ENCODE results near the gene IFNA8. TPM values are rescaled to one million over a fixed set of nuclear protein-coding genes. Genes with fewer than 3 reads are reported as not detected.
"Not testable (repeated sequence)": the region's sequence is repeated elsewhere in the genome, so short reads cannot be mapped to it uniquely, and the experiment has no call there.

The IFNA8 gene
- total RNA-seq, 1 experiment from 2014 or later = not detected

GRCh38 chr9:21428235-21428634 lies 19.3 kb downstream of the IFNA8 start:
- DNase-seq (ENCODE audit: low read depth) = no peak

- DNase-seq (ENCODE audit: low read depth) = no peak
Observed at GRCh38 chr9:21429191-21429590, 20.3 kb downstream of the IFNA8 start.

- DNase-seq (ENCODE audit: low read depth) = no peak
Observed at GRCh38 chr9:21432672-21433425, 23.9 kb downstream of the IFNA8 start.

- peak; percentile 68 for DNase-seq (ENCODE audit: low read depth)
Observed at GRCh38 chr9:21434202-21435014, 25.5 kb downstream of the IFNA8 start.

- not testable (repeated sequence) for DNase-seq (ENCODE audit: low read depth)
Observed at GRCh38 chr9:21435015-21435383, 26.1 kb downstream of the IFNA8 start.

GRCh38 chr9:21440139-21440538 lies 31.2 kb downstream of the IFNA8 start, which contains the start of gene IFNA1:
Gene IFNA1, plus strand, starts transcription at chr9:21440439. Its CDS starts 69 bp downstream, at chr9:21440508.
- no peak for DNase-seq (ENCODE audit: low read depth)

- no peak for DNase-seq (ENCODE audit: low read depth)
Observed at GRCh38 chr9:21443849-21444625, 35.1 kb downstream of the IFNA8 start.

- DNase-seq (ENCODE audit: low read depth) = not testable (repeated sequence)
Observed at GRCh38 chr9:21449312-21449711, 40.4 kb downstream of the IFNA8 start.

GRCh38 chr9:21450733-21451394 lies 41.9 kb downstream of the IFNA8 start:
- no peak for DNase-seq (ENCODE audit: low read depth)

- no peak for DNase-seq (ENCODE audit: low read depth)
Observed at GRCh38 chr9:21452681-21453080, 43.8 kb downstream of the IFNA8 start.

GRCh38 chr9:21454149-21454548 lies 45.2 kb downstream of the IFNA8 start:
- DNase-seq (ENCODE audit: low read depth) = peak; percentile 76

- DNase-seq (ENCODE audit: low read depth) = peak; percentile 32
Observed at GRCh38 chr9:21455320-21455719, 46.4 kb downstream of the IFNA8 start.

Other genes starting within 250 kb of the IFNA8 start
- gene IFNA21, start 242.5 kb upstream of the IFNA8 start, total RNA-seq (2014; rRNA removed) = not detected in 2 replicates
- not detected in 2 replicates for gene IFNA4, start 221.5 kb upstream of the IFNA8 start, total RNA-seq (2014; rRNA removed)
- gene IFNA7, start 206.9 kb upstream of the IFNA8 start, total RNA-seq (2014; rRNA removed) = not detected in 2 replicates
- gene IFNA10, start 202.0 kb upstream of the IFNA8 start, total RNA-seq (2014; rRNA removed) = not detected in 2 replicates
- gene IFNA16, start 191.8 kb upstream of the IFNA8 start, total RNA-seq (2014; rRNA removed) = not detected in 2 replicates
- gene IFNA17, start 180.9 kb upstream of the IFNA8 start, total RNA-seq (2014; rRNA removed) = not detected in 2 replicates
- not detected in 2 replicates for gene IFNA14, start 169.1 kb upstream of the IFNA8 start, total RNA-seq (2014; rRNA removed)
- not detected in 2 replicates for gene IFNA5, start 103.8 kb upstream of the IFNA8 start, total RNA-seq (2014; rRNA removed)
- 35.5 and 39.4 TPM in 2 replicates for gene KLHL9, start 73.7 kb upstream of the IFNA8 start, total RNA-seq (2014; rRNA removed)
- gene IFNA6, start 58.2 kb upstream of the IFNA8 start, total RNA-seq (2014; rRNA removed) = not detected in 2 replicates
- not detected in 2 replicates for gene IFNA13, start 41.1 kb upstream of the IFNA8 start, total RNA-seq (2014; rRNA removed)
- gene IFNA2, start 23.7 kb upstream of the IFNA8 start, total RNA-seq (2014; rRNA removed) = not detected in 2 replicates
- gene IFNA1, start 31.3 kb downstream of the IFNA8 start, total RNA-seq (2014; rRNA removed) = not detected in 2 replicates
- gene IFNE, start 73.2 kb downstream of the IFNA8 start, total RNA-seq (2014; rRNA removed) = 0.75 and 1.7 TPM in 2 replicates